Right atrium auricular region (tissue), 2 donors: ENCODE data around the gene JMJD4. TPM values are rescaled to one million over a fixed set of nuclear protein-coding genes. Genes with fewer than 3 reads are reported as not detected.

Experiments used
- DNase-seq: peaks from one replicate; pipeline ENCODE4 v3.0.0-alpha.2; 2019; ENCODE audit warnings: low spot score
- H3K27ac ChIP-seq, 2 donors: fragments of 200-600 bp; sonication (generic); 1 replicate in 1 of 2; 2 replicates in 1 of 2; pipeline ENCODE4 v1.5.1; 2016 to 2019
- H3K27me3 ChIP-seq, 2 donors: fragments of 200-600 bp; sonication (generic); one replicate each; pipeline versions ENCODE4 v1.5.1 to v1.6.0; 2017 to 2019
- H3K36me3 ChIP-seq: fragments of 200-600 bp; sonication (generic); one replicate; pipeline ENCODE4 v1.5.1; 2016
- H3K4me1 ChIP-seq, 2 donors: fragments of 200-600 bp; sonication (generic); one replicate each; pipeline versions ENCODE4 v1.5.1 to v1.6.0; 2017 to 2019
- H3K4me3 ChIP-seq, 2 donors: fragments of 200-600 bp; sonication (generic); 1 replicate in 1 of 2; 2 replicates in 1 of 2; pipeline ENCODE4 v1.5.1; 2017 to 2019; ENCODE audit warnings: mild to moderate bottlenecking in 1 of 2, moderate library complexity in 1 of 2
- H3K9me3 ChIP-seq, 2 donors: fragments of 200-600 bp; sonication (generic); one replicate each; pipeline ENCODE4 v1.5.1; 2019
- total RNA-seq, 2 donors: library from RNA; depleted of rRNA; stranded (reverse); fragments of >200 nt; gene quantifications; one replicate each; pipeline ENCODE4 v1.1.0, GENCODE V29; 2016
- TF ChIP-seq, protein P1 (sequence below), 2 donors: fragments of 200-600 bp; sonication (generic); IDR thresholded peaks; one replicate each; pipeline ENCODE4 v1.5.1; 2019; ENCODE audit warnings: antibody characterized with exemption in 2 of 2

Gene JMJD4
- total RNA-seq, 2 donors from 2014 or later, result 11.0 to 11.1 TPM

DNA sequence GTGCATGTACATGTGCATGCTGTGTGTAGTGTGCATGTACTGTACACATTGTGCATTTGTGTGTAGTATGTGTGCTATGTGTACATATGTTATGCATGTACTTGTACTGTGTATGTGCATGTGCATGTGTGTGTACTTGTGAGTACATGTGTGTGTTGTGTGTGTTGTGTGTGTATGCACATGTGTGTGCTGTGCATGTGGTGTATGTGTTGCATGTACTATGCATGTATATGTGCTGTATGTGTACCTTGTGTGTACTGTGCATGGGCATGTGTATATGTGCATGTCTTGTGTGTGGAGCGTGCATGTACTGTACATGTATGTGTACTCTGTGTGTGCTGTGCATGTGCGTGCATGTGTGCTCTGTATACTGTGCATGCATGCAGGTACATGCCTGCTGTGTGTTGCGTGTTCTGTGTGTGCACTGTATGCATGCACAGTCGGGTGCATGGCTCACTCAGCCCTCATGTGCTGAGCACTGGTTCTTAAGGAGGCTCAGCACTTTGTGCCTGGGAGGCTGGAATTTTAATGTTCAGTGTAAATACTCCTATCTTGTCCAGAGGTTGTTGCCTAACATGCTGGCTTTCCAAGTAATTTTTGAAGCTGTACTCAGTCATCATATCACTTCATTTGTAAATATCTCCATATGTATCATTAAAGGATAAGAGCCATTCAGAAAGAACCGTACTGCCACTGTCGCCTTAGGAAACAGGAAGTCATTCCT is 32.5 kb upstream of the JMJD4 start:
- H3K27me3 ChIP-seq, result no peaks in the 10 kb centered on the region
- H3K4me1 ChIP-seq, result peaks cover 0 to 21% of the 10 kb centered on the region in 2 donors
- no peak overlapping the region for H3K4me3 ChIP-seq
- no peak overlapping the region for H3K27ac ChIP-seq
- DNase-seq, result no peak
- TF ChIP-seq, protein P1, sequence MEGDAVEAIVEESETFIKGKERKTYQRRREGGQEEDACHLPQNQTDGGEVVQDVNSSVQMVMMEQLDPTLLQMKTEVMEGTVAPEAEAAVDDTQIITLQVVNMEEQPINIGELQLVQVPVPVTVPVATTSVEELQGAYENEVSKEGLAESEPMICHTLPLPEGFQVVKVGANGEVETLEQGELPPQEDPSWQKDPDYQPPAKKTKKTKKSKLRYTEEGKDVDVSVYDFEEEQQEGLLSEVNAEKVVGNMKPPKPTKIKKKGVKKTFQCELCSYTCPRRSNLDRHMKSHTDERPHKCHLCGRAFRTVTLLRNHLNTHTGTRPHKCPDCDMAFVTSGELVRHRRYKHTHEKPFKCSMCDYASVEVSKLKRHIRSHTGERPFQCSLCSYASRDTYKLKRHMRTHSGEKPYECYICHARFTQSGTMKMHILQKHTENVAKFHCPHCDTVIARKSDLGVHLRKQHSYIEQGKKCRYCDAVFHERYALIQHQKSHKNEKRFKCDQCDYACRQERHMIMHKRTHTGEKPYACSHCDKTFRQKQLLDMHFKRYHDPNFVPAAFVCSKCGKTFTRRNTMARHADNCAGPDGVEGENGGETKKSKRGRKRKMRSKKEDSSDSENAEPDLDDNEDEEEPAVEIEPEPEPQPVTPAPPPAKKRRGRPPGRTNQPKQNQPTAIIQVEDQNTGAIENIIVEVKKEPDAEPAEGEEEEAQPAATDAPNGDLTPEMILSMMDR (IDR thresholded peaks at IDR 0.05), result no peak
- no peaks in the 10 kb centered on the region for H3K9me3 ChIP-seq
- peaks cover 39% of the 10 kb centered on the region for H3K36me3 ChIP-seq

DNA sequence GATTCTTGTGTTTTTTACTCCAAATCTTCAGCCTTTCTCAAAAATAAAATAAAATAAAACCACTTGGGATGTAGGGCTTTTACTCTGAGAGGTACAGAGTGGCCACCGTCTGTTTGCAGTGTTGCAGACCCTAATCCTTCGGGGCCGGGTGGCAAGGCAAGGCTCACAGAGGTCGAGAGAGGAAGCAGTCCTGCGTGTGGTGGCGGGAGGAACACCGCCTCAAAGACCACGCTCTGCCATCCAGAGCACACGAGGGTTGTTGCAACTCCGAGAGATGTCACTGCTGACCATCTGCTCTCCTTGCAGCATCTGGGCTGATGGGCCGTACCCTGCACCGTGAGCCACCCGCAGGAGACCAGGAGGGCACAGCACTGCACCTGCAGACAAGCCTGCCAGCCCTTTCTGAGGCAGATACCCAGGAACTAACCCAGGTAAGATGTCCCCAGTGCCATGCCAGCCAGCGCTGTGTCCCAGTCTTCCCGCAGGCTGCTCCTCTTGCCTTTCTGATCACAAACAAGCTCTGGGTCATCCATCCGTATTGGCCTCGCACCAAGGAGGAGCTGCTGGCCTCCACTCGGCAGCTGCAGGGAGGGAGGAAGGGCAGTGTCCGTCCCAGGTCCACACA is 31.7 kb upstream of the JMJD4 start:
- H3K36me3 ChIP-seq, result peaks cover 39% of the 10 kb centered on the region
- no peak overlapping the region for H3K4me3 ChIP-seq
- peaks cover 0 to 27% of the 10 kb centered on the region in 2 donors for H3K4me1 ChIP-seq
- no peaks in the 10 kb centered on the region for H3K27me3 ChIP-seq
- no peak overlapping the region for H3K27ac ChIP-seq
- TF ChIP-seq, protein P1 (IDR thresholded peaks at IDR 0.05), result no peak
- DNase-seq, result no peak
- no peaks in the 10 kb centered on the region for H3K9me3 ChIP-seq

GRCh38 chr1:227766015-227766634 is 31.0 kb upstream of the JMJD4 start:
- no peak for DNase-seq
- H3K9me3 ChIP-seq, result no peaks in the 10 kb centered on the region
- TF ChIP-seq, protein P1 (IDR thresholded peaks at IDR 0.05), result no peak
- no peak overlapping the region for H3K4me3 ChIP-seq
- no peak overlapping the region for H3K27ac ChIP-seq
- H3K27me3 ChIP-seq, result no peaks in the 10 kb centered on the region
- peaks cover 39% of the 10 kb centered on the region for H3K36me3 ChIP-seq
- peaks cover 0 to 27% of the 10 kb centered on the region in 2 donors for H3K4me1 ChIP-seq

- TF ChIP-seq, protein P1 (IDR thresholded peaks at IDR 0.05), result no peak
- H3K4me1 ChIP-seq, result peaks cover 0 to 27% of the 10 kb centered on the region in 2 donors
- H3K27me3 ChIP-seq, result no peaks in the 10 kb centered on the region
- no peak for DNase-seq
- H3K36me3 ChIP-seq, result peaks cover 39% of the 10 kb centered on the region
- no peak overlapping the region for H3K4me3 ChIP-seq
- no peak overlapping the region for H3K27ac ChIP-seq
- H3K9me3 ChIP-seq, result no peaks in the 10 kb centered on the region
These were observed 30.3 kb upstream of the JMJD4 start for GRCh38 chr1:227765261-227766014.

DNA sequence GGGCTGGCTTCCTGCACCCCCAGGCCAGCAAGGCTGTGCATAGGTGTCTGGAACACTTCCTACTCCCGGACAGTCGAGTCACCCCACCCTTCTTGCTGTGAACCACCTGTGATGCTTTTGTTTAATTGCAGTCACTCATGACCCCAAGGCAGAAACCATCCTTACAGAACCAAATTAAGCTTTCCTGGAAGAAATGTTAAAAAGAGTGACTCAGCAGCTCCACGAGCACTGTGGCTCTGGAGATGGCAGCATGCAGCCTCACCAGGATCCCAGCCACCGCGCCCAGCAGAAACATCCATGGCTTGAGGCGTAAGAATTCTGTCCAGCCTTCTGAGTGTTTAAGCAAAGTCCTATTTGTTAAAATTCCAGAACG is 28.9 kb upstream of the JMJD4 start:
- Histone ChIP-seq H3K27ac (no peak overlapping the region), H3K27me3 (no peaks in the 10 kb centered on the region), H3K4me1 (peaks cover 0 to 30% of the 10 kb centered on the region in 2 donors), H3K4me3 (no peak overlapping the region), H3K9me3 (no peaks in the 10 kb centered on the region), H3K36me3 (peaks cover 38% of the 10 kb centered on the region)
- TF ChIP-seq, protein P1 (IDR thresholded peaks at IDR 0.05), result no peak
- DNase-seq, result no peak
